ENCODE measurements around the gene ZNF335.

ZNF335 gene

GRCh38 chr20:45971675-45972499 is at the start of gene ZNF335:
Gene ZNF335, minus strand, starts transcription at chr20:45972203. Its CDS starts 793 bp downstream, at chr20:45971410.
- in situ Hi-C loops (cut with MboI; ENCODE audit: low sequenced_read_pairs) = no loop called here

- in situ Hi-C loops (cut with MboI; ENCODE audit: low sequenced_read_pairs) = no loop called here
These were observed 48.6 kb upstream of the ZNF335 start for GRCh38 chr20:46020555-46020954.

GRCh38 chr20:46018611-46019010 is 46.6 kb upstream of the ZNF335 start:
- in situ Hi-C loops (cut with MboI; ENCODE audit: low sequenced_read_pairs) = loop anchor here (5.0 kb wide), 1 partner anchor 36 kb away; no protein-coding TSS in a partner anchor

GRCh38 chr20:46018112-46018511 is 46.1 kb upstream of the ZNF335 start:
- in situ Hi-C loops (cut with MboI; ENCODE audit: low sequenced_read_pairs) = loop anchor here (5.0 kb wide), 1 partner anchor 36 kb away; no protein-coding TSS in a partner anchor

GRCh38 chr20:46017272-46017671 is 45.3 kb upstream of the ZNF335 start:
- in situ Hi-C loops (cut with MboI; ENCODE audit: low sequenced_read_pairs) = loop anchor here (5.0 kb wide), 1 partner anchor 35 kb away; no protein-coding TSS in a partner anchor

GRCh38 chr20:46014517-46015396 is 42.8 kb upstream of the ZNF335 start:
- in situ Hi-C loops (cut with MboI; ENCODE audit: low sequenced_read_pairs) = loop anchor here (5.0 kb wide), 1 partner anchor 32 kb away; no protein-coding TSS in a partner anchor

GRCh38 chr20:46013829-46014516 is 42.0 kb upstream of the ZNF335 start:
- in situ Hi-C loops (cut with MboI; ENCODE audit: low sequenced_read_pairs) = no loop called here

GRCh38 chr20:46013322-46013828 is 41.4 kb upstream of the ZNF335 start:
- in situ Hi-C loops (cut with MboI; ENCODE audit: low sequenced_read_pairs) = no loop called here

- in situ Hi-C loops (cut with MboI; ENCODE audit: low sequenced_read_pairs) = no loop called here
These were observed 40.9 kb upstream of the ZNF335 start for GRCh38 chr20:46012921-46013320.

- in situ Hi-C loops (cut with MboI; ENCODE audit: low sequenced_read_pairs) = no loop called here
These were observed 39.9 kb upstream of the ZNF335 start for GRCh38 chr20:46011631-46012482.

GRCh38 chr20:46010491-46011391 is 38.7 kb upstream of the ZNF335 start:
- in situ Hi-C loops (cut with MboI; ENCODE audit: low sequenced_read_pairs) = no loop called here

GRCh38 chr20:46009816-46010215 is 37.8 kb upstream of the ZNF335 start:
- in situ Hi-C loops (cut with MboI; ENCODE audit: low sequenced_read_pairs) = no loop called here

- in situ Hi-C loops (cut with MboI; ENCODE audit: low sequenced_read_pairs) = no loop called here
These were observed 35.7 kb upstream of the ZNF335 start for GRCh38 chr20:46007671-46008070.

GRCh38 chr20:46006964-46007363 is 35.0 kb upstream of the ZNF335 start:
- in situ Hi-C loops (cut with MboI; ENCODE audit: low sequenced_read_pairs) = no loop called here

GRCh38 chr20:46006022-46006705 is 34.2 kb upstream of the ZNF335 start:
- in situ Hi-C loops (cut with MboI; ENCODE audit: low sequenced_read_pairs) = no loop called here

GRCh38 chr20:46004889-46005473 is 33.0 kb upstream of the ZNF335 start:
- in situ Hi-C loops (cut with MboI; ENCODE audit: low sequenced_read_pairs) = no loop called here

- in situ Hi-C loops (cut with MboI; ENCODE audit: low sequenced_read_pairs) = no loop called here
These were observed 32.2 kb upstream of the ZNF335 start for GRCh38 chr20:46004187-46004586.

- in situ Hi-C loops (cut with MboI; ENCODE audit: low sequenced_read_pairs) = no loop called here
These were observed 30.0 kb upstream of the ZNF335 start for GRCh38 chr20:46002008-46002407.
